Measurements from ENCODE around the gene TMPRSS9.

Gene TMPRSS9

DNA sequence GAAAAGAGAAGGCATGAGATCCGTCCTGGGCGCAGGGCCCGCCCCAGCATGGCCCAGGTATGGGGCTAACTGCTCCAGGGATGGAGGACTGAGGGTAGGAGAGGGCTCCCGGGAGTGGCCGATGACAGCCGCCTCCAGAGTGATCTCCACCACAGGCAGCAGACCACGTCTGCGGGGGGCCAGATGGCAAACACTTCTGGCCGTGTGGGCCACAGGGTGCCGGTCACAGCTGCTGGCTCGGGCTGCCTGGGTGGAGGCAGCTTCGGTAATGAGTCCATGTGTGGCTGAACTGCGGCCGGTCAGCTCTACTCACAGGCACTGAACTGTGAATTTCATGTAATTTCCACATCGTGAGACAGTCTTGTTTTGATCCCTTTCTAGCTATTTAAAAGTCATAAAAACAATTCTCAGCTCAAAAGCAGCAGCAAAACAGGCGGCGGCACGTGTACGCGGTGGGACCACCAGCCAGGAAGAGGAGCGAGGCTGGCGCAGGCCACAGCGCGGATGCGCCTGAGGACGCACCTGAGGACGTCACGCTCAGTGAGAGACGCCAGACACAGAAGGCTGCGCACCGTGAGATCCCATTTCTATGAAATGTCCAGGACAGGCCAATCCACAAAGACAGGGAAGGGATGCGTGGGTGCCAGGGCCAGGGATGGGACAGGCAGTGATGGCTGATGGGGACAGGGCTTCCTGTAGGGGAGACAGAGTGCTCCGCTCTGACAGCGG, 35.7 kb upstream of the TMPRSS9 start:
- Mint-ChIP-seq H3K27ac (no peak overlapping the region), H3K4me3 (no peak overlapping the region), H3K36me3 (peaks cover 33% of the 10 kb centered on the region), H3K9me3 (no peaks in the 10 kb centered on the region), H3K4me1 (peaks cover 38% of the 10 kb centered on the region), H3K27me3 (no peaks in the 10 kb centered on the region)
- CTCF ChIA-PET = no interaction called here
- DNase-seq = no peak

GRCh38 chr19:2325281-2326046, 34.6 kb upstream of the TMPRSS9 start:
- Mint-ChIP-seq H3K4me1 (peaks cover 47% of the 10 kb centered on the region), H3K27ac (no peak overlapping the region)

DNA sequence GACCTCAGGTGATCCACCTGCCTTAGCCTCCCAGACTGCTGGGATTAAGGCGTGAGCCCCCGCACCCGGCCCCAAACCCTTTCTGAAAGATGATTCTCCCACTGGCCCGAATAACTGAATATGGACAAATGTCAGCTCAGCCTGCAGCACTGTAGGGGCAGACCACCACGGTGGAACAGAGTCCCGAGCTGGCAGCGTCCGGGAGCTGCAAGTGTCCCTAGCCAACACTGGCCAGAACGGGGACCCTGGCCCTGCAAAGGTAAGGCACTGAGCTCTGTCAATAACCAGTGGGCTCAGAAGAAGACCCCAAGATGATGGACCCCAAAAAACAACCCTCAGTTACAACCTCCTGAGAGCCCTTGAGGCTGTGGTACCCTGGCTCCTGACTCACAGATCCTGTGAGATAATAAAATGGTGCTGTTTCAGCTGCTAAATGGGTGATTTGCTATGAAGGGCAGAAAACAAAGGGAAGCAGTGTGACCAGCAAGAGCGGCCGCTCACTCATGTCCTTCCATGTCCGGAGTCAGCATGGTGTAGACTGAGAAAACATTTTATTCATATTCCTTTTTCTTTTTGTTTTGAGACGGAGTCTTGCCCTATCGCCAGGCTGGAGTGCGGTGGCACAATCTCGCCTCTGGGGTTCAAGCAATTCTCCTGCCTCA, 33.2 kb upstream of the TMPRSS9 start:
- CTCF ChIA-PET = no interaction called here
- Mint-ChIP-seq H3K4me3 (peak overlapping the region; percentile 97), H3K36me3 (peaks cover 37% of the 10 kb centered on the region), H3K4me1 (peaks cover 61% of the 10 kb centered on the region), H3K27ac (peak overlapping the region; percentile 99), H3K27me3 (no peaks in the 10 kb centered on the region), H3K9me3 (no peaks in the 10 kb centered on the region)
- no peak for DNase-seq

More at GRCh38 chr19:2325281-2326046, 34.6 kb upstream of the TMPRSS9 start:
- Mint-ChIP-seq H3K27me3 (no peaks in the 10 kb centered on the region), H3K9me3 (no peaks in the 10 kb centered on the region), H3K36me3 (peaks cover 37% of the 10 kb centered on the region), H3K4me3 (no peak overlapping the region)
- no peak for DNase-seq
- CTCF ChIA-PET = no interaction called here

DNA sequence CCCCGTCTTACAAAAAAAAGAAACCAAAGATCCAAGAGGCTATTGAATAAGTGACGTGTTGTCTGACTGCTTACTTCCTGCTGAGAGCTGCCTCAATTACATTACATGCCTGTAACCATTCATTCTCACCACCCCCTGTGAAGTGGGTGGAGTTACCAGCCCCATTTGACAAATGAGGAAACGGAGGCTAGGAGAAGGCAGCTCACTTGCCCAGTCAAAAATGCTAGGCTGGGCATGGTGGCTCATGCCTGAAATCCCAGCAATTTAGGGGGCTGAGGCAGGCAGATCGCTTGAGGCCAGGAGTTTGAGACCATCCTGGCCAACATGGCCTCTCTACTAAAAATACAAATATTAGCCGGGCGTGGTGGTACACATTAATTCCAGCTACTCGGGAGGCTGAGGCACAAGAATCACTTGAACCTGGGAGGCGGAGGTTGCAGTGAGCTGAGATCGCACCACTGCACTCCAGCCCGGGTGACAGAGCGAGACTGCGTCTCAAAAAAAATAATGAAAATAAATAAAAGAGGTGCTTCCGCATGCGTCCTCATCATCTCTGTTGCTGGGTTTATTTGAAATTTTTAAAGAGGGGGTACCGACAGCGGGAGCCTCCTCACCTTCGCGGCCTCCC, 32.2 kb upstream of the TMPRSS9 start:
- Mint-ChIP-seq H3K4me1 (peaks cover 69% of the 10 kb centered on the region), H3K36me3 (peaks cover 37% of the 10 kb centered on the region), H3K27ac (peak overlapping the region; percentile 99), H3K4me3 (peak overlapping the region; percentile 97), H3K9me3 (no peaks in the 10 kb centered on the region), H3K27me3 (no peaks in the 10 kb centered on the region)
- peak; percentile 81 for DNase-seq
- CTCF ChIA-PET = no interaction called here

DNA sequence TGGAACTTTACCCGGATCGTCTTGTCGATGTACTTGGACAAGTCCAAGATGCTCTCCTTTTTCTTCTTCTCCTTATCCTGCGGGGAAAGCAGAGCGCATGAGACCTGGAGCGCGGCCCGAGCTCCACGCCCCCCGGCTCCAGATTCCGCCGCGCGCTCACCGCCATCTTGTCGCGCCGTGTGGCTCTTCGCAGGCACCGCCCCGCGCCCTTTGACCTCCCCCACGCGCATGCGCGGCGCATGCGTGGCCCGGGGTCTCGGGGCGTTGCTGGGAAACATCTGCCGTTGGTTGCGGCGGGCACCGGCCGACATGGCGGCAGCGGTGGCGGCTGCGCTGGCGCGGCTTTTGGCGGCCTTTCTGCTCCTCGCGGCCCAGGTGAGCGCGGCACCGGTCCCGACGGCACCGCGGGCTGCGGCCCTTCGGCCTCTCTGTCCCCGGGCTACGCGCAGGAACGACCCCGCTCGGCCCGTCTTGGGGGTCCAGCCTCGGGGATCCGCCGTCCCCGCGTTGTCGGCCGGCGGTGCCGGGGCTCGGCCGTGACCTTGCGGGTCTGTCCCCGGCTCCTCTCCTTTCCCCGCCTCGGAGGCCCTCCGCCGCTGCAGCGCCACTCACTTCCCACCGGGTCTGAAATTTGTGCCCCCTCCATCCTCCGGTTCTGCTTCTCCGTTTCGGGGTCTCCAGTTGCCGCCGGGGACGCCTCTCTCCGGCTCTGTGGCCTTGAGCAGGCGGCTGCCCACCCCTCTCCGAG, 31.5 kb upstream of the TMPRSS9 start, which contains the start of the genes LSM7 and SPPL2B:
Gene LSM7 (minus strand): TSS at position 186 of the 748 bp plus-strand sequence. CDS start 20 bp downstream, at position 166.
Gene SPPL2B (plus strand): TSS at position 284 of the 748 bp plus-strand sequence. CDS start 26 bp downstream, at position 310.
- Mint-ChIP-seq H3K27me3 (no peaks in the 10 kb centered on the region), H3K36me3 (peaks cover 35% of the 10 kb centered on the region), H3K9me3 (no peaks in the 10 kb centered on the region), H3K4me1 (peaks cover 73% of the 10 kb centered on the region), H3K4me3 (peak within 1 kb of the TSS; percentile 97), H3K27ac (peak within 1 kb of the TSS; percentile 99)
- DNase-seq = peak; percentile 93
- CTCF ChIA-PET = interaction anchor here (1.2 kb wide), 1 partner anchor 63 kb away, joined by 3 read pairs; no protein-coding TSS in a partner anchor

- Mint-ChIP-seq H3K27me3 (no peaks in the 10 kb centered on the region), H3K27ac (peak overlapping the region; percentile 93), H3K9me3 (no peaks in the 10 kb centered on the region), H3K4me1 (peaks cover 77% of the 10 kb centered on the region), H3K4me3 (peak overlapping the region; percentile 97), H3K36me3 (peaks cover 35% of the 10 kb centered on the region)
- DNase-seq = no peak
- CTCF ChIA-PET = interaction anchor here (1.2 kb wide), 1 partner anchor 63 kb away, joined by 3 read pairs; no protein-coding TSS in a partner anchor
These were observed 31.0 kb upstream of the TMPRSS9 start for GRCh38 chr19:2329149-2329478.

DNA sequence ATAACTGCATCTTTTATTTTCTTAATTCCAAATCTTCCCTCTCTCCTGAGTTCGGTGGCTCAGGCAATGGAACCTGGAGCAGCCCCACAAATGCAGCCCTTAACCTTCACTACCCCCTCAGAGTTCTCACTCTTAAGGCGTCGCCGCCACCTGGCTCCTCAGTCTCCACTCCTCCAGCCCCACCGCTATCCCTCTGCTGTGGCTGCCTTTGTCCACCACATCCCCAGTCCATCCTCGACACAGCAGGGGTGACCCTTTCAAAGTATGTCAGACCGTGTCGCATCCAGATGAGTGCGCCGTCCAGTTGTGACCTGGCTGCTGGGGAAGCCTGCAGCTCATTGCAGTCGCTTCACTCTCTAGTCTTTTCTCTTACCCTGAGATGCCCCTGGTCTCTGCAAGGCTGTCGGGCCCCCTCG, 30.6 kb upstream of the TMPRSS9 start:
- Mint-ChIP-seq H3K27me3 (no peaks in the 10 kb centered on the region), H3K36me3 (peaks cover 31% of the 10 kb centered on the region), H3K4me3 (peak overlapping the region; percentile 97), H3K27ac (peak overlapping the region; percentile 93), H3K9me3 (no peaks in the 10 kb centered on the region), H3K4me1 (peaks cover 75% of the 10 kb centered on the region)
- DNase-seq = no peak
- CTCF ChIA-PET = interaction anchor here (1.2 kb wide), 1 partner anchor 62 kb away, joined by 3 read pairs; no protein-coding TSS in a partner anchor

- Mint-ChIP-seq H3K36me3 (peaks cover 33% of the 10 kb centered on the region), H3K27me3 (no peaks in the 10 kb centered on the region), H3K9me3 (peaks cover 2% of the 10 kb centered on the region), H3K4me1 (peaks cover 71% of the 10 kb centered on the region), H3K27ac (peak overlapping the region; percentile 76), H3K4me3 (peak overlapping the region; percentile 57)
- DNase-seq = no peak
- CTCF ChIA-PET = interaction anchor here (0.6 to 1.2 kb wide), 2 partner anchors 62 to 318 kb away, joined by 3 read pairs; no protein-coding TSS in a partner anchor
These were observed 29.8 kb upstream of the TMPRSS9 start for GRCh38 chr19:2330255-2330631.

DNA sequence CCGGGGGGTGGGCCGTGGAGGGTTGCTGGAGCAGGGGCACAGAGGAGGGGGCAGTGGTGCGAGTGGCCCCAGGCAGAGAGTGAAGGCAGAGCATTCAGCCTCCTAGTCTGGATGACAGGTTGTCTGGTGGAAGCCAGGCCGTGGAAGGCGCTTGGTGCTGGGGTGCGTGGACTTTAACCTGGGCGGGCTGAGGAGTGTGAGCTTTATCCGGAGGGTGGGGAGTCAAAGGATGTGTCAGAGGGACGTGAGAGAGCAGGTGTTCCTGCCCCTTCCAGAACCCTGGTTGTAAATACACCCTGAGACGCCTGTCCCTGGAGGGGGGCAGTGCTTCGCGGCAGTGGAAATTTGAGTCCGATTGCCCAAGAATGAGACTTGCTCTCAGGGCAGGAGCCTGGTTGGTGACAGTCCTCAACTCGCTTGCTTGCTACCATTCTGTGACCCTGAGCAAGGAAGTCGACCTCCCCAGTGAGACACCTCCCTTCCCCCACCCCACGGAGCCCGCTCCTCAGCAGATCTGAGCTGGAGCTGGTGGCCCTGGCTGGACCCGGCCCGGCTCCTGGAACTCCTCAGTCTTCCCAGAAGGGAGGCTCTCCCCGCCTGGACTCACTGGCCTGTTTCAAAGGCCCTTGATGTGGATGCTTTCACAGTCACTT, 29.3 kb upstream of the TMPRSS9 start:
- CTCF ChIA-PET = interaction anchor here (0.6 to 1.9 kb wide), 2 partner anchors 92 to 318 kb away, joined by 3 to 8 read pairs; no protein-coding TSS in a partner anchor
- DNase-seq = no peak
- H3K4me1 Mint-ChIP-seq = peaks cover 67% of the 10 kb centered on the region
- H3K4me3 Mint-ChIP-seq = peak overlapping the region; percentile 57
- peaks cover 33% of the 10 kb centered on the region for H3K36me3 Mint-ChIP-seq
- H3K27ac Mint-ChIP-seq = peak overlapping the region; percentile 88
- peaks cover 6% of the 10 kb centered on the region for H3K9me3 Mint-ChIP-seq
- no peaks in the 10 kb centered on the region for H3K27me3 Mint-ChIP-seq

- H3K9me3 Mint-ChIP-seq = peaks cover 14% of the 10 kb centered on the region
- CTCF ChIA-PET = interaction anchor here (0.9 to 1.9 kb wide), 2 partner anchors 62 to 93 kb away, joined by 3 to 8 read pairs; no protein-coding TSS in a partner anchor
- no peak for DNase-seq
- no peak overlapping the region for H3K4me3 Mint-ChIP-seq
- peaks cover 35% of the 10 kb centered on the region for H3K36me3 Mint-ChIP-seq
- H3K27ac Mint-ChIP-seq = peak overlapping the region; percentile 88
- peaks cover 60% of the 10 kb centered on the region for H3K4me1 Mint-ChIP-seq
- H3K27me3 Mint-ChIP-seq = no peaks in the 10 kb centered on the region
These were observed 28.3 kb upstream of the TMPRSS9 start for GRCh38 chr19:2331601-2332246.

DNA sequence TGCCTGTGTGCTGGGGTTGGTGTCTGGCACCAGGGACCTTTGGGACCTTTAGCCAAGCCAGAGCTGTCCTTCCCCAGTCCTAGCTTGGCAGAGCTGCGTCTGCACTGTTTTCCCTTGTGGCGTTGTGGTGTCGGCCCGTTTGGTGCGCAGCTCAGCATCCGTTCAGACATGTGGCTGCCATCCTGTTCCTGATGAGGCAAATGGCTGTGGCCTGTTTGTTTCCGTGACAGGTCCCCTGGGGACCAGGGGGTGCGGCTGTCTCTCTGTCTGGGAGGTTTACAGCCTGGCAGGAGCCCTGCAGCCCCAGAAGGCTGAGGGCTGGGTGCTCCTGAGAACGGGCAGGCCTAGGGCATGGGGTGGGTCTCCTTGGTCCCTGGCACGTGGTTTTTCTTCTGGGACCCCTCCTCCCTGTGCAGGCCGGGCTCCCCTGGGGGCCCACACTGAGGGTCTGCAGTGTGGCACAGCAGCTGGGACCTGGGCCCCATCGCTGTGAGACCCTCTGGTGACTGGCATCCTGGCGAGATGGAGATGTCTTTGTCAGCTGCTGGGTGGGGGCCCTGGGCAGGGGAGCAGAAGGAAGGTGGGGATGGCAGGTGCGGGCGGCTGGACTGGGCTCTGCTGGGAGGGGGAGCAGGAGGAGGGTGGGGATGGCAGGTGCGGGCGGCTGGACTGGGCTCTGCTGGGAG, 27.6 kb upstream of the TMPRSS9 start:
- CTCF ChIA-PET = interaction anchor here (0.9 to 1.9 kb wide), 2 partner anchors 61 to 93 kb away, joined by 3 to 8 read pairs; no protein-coding TSS in a partner anchor
- peaks cover 52% of the 10 kb centered on the region for H3K4me1 Mint-ChIP-seq

More for the DNA sequence above, 27.6 kb upstream of the TMPRSS9 start:
- Mint-ChIP-seq H3K27ac (peak overlapping the region; percentile 88), H3K9me3 (peaks cover 14% of the 10 kb centered on the region), H3K27me3 (no peaks in the 10 kb centered on the region), H3K36me3 (peaks cover 35% of the 10 kb centered on the region), H3K4me3 (peak overlapping the region; percentile 55)
- peak; percentile 83 for DNase-seq
